Mucosa of descending colon (tissue), 3 donors: ENCODE measurements around the gene SCUBE1. TPM values are rescaled to one million over a fixed set of nuclear protein-coding genes. Genes with fewer than 3 reads are reported as not detected.
A peak's percentile ranks its signal among the peaks of the same experiment; 100 is the strongest.

Experiments used
- ATAC-seq: fragments of 200-7000 bp; cut with Tn5 transposase; one replicate; pipeline ENCODE4 v1.9.1; 2020; ENCODE audit warnings: mild to moderate bottlenecking, moderate library complexity
- DNase-seq, 3 donors: peaks; one replicate each; pipeline ENCODE4 v3.0.0-alpha.2; 2020
- H3K36me3 ChIP-seq: fragments of 200-600 bp; one replicate; pipeline ENCODE4 v1.8.0; 2021; ENCODE audit warnings: low read depth, mild to moderate bottlenecking
- H3K4me1 ChIP-seq: fragments of 200-600 bp; one replicate; pipeline ENCODE4 v1.8.0; 2021; ENCODE audit warnings: low read depth, mild to moderate bottlenecking
- H3K4me3 ChIP-seq: fragments of 200-600 bp; one replicate; pipeline ENCODE4 v1.8.0; 2021; ENCODE audit warnings: mild to moderate bottlenecking
- H3K9me3 ChIP-seq: fragments of 200-600 bp; one replicate; pipeline ENCODE4 v1.8.0; 2021; ENCODE audit warnings: mild to moderate bottlenecking
- CTCF ChIP-seq: fragments of 200-600 bp; IDR thresholded peaks from one replicate; pipeline ENCODE4 v1.8.0; 2022; ENCODE audit warnings: antibody characterized with exemption, mild to moderate bottlenecking
- intact Hi-C, 2 donors: fragments of 100-400 bp; cut with DNase I in 1 of 2; cut with micrococcal nuclease in 1 of 2; formaldehyde crosslinking; loops; one replicate each; pipeline versions ENCODE4 v1.11.0 to v1.11.1; 2022; cut with DNase I, micrococcal nuclease
- total RNA-seq, 3 donors: library from RNA; stranded (reverse); fragmentation: NEBNext Ultra II Directional in 2 of 3; extraction: Animal tissue kit (Norgen Biotek cat#: 25700) in 2 of 3; gene quantifications; one replicate each; pipeline versions ENCODE4 v1.2.1 to v1.2.4, GENCODE V29; 2021 to 2023
- donor health status: DM: no; HTN: no; CAD: no; lungs with moderate emphysema.
- donor health status: DM: no; HTN: no; CAD: no.
- donor health status: DM: no; HTN: yes; CAD: no.

Gene SCUBE1
- total RNA-seq, 3 donors from 2014 or later = 3.8 to 20.9 (median 4.7) TPM

- H3K4me3 ChIP-seq = no peak overlapping the region
- peak in 1 of 3 donors; percentile 33 for DNase-seq
- no peaks in the 10 kb centered on the region for H3K36me3 ChIP-seq
- no peaks in the 10 kb centered on the region for H3K4me1 ChIP-seq
- ATAC-seq = no peak
- TF ChIP-seq CTCF = no peak
- no peaks in the 10 kb centered on the region for H3K9me3 ChIP-seq
- intact Hi-C loops = no loop called here
Observed at GRCh38 chr22:43212434-43212952, 130.7 kb downstream of the SCUBE1 start.

GRCh38 chr22:43211941-43212433, 131.2 kb downstream of the SCUBE1 start:
- Histone ChIP-seq H3K4me1 (no peaks in the 10 kb centered on the region), H3K9me3 (no peaks in the 10 kb centered on the region), H3K4me3 (no peak overlapping the region), H3K36me3 (no peaks in the 10 kb centered on the region)
- intact Hi-C loops = no loop called here
- no peak for ATAC-seq
- TF ChIP-seq CTCF = no peak
- DNase-seq = peak in 1 of 3 donors; percentile 24

GRCh38 chr22:43210631-43211515, 132.3 kb downstream of the SCUBE1 start:
- H3K4me1 ChIP-seq = no peaks in the 10 kb centered on the region
- intact Hi-C loops = no loop called here
- no peak for ATAC-seq

GRCh38 chr22:43209971-43210370, 133.2 kb downstream of the SCUBE1 start:
- H3K4me3 ChIP-seq = no peak overlapping the region
- H3K4me1 ChIP-seq = no peaks in the 10 kb centered on the region
- intact Hi-C loops = no loop called here
- DNase-seq (peak in 1 of 3 donors; percentile 34), ATAC-seq (no peak)
- TF ChIP-seq CTCF = no peak
- H3K9me3 ChIP-seq = no peaks in the 10 kb centered on the region
- H3K36me3 ChIP-seq = no peaks in the 10 kb centered on the region

More at GRCh38 chr22:43210631-43211515, 132.3 kb downstream of the SCUBE1 start:
- H3K9me3 ChIP-seq = no peaks in the 10 kb centered on the region
- H3K36me3 ChIP-seq = no peaks in the 10 kb centered on the region
- H3K4me3 ChIP-seq = no peak overlapping the region
- TF ChIP-seq CTCF = no peak
- DNase-seq = peak in 1 of 3 donors; percentile 35

- Histone ChIP-seq H3K9me3 (no peaks in the 10 kb centered on the region), H3K4me1 (no peaks in the 10 kb centered on the region), H3K36me3 (no peaks in the 10 kb centered on the region), H3K4me3 (no peak overlapping the region)
- intact Hi-C loops = no loop called here
- DNase-seq (peak in 1 of 3 donors; percentile 33), ATAC-seq (no peak)
- no peak for TF ChIP-seq CTCF
Observed at GRCh38 chr22:43209523-43209890, 133.7 kb downstream of the SCUBE1 start.
